CD4-positive, alpha-beta T cell treated with Interleukin-17A for 1 hour (primary cell): ENCODE data around the gene UBXN7.
"Not testable (repeated sequence)": the region's sequence is repeated elsewhere in the genome, so short reads cannot be mapped to it uniquely, and the experiment has no call there.

Experiments
- DNase-seq: peaks from one replicate; pipeline ENCODE4 v3.0.0-alpha.2; 2020

Gene UBXN7, protein sequence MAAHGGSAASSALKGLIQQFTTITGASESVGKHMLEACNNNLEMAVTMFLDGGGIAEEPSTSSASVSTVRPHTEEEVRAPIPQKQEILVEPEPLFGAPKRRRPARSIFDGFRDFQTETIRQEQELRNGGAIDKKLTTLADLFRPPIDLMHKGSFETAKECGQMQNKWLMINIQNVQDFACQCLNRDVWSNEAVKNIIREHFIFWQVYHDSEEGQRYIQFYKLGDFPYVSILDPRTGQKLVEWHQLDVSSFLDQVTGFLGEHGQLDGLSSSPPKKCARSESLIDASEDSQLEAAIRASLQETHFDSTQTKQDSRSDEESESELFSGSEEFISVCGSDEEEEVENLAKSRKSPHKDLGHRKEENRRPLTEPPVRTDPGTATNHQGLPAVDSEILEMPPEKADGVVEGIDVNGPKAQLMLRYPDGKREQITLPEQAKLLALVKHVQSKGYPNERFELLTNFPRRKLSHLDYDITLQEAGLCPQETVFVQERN

DNA sequence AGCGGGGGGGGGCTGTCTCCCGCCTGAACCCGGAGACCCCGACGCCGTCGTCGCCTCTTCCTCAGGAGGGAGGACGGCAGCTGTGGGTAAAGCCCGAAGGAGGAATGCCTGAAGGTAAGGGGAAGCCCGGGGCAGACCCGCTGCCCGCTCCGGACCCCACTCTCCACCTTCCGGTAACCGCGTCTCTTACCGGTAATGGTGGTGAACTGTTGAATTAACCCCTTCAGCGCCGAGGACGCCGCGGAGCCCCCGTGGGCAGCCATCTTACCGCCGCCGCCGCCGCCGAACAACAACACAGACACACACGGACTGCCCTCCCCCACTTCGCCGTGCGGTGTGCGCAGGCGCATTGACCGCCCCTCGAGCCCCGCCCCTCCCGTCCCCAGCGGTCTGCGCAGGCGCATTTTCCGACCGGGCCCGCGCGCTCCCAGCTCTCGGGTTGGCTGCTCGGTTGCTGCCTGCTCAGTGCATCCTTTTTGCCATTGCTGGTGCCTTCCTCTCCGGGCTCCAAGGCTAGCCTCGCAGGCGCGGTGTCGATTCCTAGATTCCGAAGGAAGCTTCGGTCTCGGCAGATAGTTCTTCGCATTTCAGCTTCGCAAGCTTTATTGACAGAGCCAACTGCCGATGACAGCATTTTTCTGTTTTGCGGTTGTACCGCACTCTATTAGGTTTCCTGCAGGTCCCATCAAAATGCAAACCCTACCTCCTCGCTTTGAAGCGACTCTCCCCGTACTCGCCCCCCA, at the start of gene UBXN7:
TSS of gene UBXN7 (minus strand) at position 291 of the 743 bp plus-strand sequence. CDS start at position 263, 28 bp downstream.
- peak; percentile 97 for DNase-seq

- DNase-seq, result no peak
Measured at GRCh38 chr3:196477678-196478077, 45.5 kb upstream of the UBXN7 start.

GRCh38 chr3:196472286-196472685, 40.1 kb upstream of the UBXN7 start:
- DNase-seq, result no peak

DNA sequence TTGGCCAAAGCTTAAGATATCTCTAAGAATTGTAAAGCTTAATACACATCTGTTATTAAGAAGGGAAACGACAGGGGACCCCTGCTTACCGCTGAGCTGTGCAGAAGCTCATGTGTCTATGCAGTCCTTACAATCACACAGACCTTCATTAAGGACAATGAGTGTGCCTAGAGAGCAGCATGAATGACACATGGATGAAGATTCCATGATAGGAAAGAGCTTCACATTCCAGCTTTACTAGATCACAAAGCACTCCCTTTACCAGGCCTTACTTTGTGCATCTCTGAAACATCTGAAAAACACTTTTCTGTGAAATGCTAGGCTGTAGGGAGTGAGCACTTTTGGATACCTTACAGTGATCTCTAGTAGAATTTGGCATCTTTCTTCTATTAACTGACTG, 39.3 kb upstream of the UBXN7 start:
- no peak for DNase-seq

- not testable (repeated sequence) for DNase-seq
Measured at GRCh38 chr3:196470182-196470581, 38.0 kb upstream of the UBXN7 start.

GRCh38 chr3:196463804-196464203, 31.6 kb upstream of the UBXN7 start:
- no peak for DNase-seq

- no peak for DNase-seq
Measured at GRCh38 chr3:196463478-196463756, 31.2 kb upstream of the UBXN7 start.

GRCh38 chr3:196462680-196463477, 30.7 kb upstream of the UBXN7 start:
- DNase-seq, result not testable (repeated sequence)

GRCh38 chr3:196458063-196458462, 25.8 kb upstream of the UBXN7 start:
- DNase-seq, result no peak

DNA sequence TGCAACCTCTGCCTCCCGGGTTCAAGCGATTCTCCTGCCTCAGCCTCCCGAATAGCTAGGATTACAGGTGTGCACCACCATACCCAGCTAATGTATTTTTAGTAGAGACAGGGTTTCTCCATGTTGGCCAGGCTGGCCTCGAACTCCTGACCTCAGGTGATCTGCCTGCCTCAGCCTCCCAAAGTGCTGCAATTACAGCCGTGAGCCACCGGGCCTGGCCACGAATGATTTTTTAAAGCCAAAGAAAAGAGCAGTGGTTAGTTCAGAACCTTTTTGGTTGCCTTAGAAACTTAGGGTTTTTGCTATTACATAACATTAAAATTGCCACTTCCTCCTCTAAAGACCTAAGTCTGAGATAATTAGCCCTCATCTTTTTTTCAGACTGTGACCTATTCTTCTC, 25.2 kb upstream of the UBXN7 start:
- peak; percentile 39 for DNase-seq

- no peak for DNase-seq
Measured at GRCh38 chr3:196454935-196455334, 22.7 kb upstream of the UBXN7 start.

DNA sequence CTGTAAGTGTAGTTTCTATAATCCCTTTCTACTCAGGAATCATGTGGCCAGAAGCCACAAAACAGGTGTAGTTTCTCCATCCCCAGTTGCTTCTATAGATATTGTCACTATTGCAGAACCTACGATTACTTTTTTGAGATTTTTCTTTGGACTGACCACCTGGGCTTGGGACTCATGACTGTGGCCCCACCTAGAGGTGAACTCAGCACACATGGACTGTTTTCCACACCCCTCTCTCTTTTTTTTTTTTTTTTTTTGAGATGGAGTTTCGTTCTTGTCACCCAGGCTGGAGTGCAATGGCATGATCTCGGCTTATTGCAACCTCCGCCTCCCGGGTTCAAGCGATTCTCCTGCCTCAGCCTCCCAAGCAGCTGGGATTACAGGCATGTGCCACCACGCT, 13.2 kb upstream of the UBXN7 start:
- not testable (repeated sequence) for DNase-seq

DNA sequence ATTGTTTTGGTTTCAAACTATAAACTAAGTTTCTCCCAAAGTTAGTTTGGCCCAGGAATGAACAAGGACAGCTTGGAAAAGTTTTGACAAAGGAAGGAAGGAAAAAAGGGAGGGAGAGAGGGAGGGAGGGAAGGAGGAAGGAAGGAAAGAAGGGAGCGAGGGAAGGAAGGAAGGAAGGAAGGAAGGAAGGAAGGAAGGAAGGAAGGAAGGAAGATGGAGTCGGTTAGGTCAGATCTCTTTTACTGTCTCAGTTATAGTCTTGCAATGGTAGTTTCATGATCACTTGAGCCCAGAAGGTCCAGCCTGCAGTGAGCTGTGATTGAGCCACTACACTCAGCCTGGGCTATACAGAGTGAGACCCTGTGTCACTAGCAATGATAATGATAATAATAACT, 12.3 kb upstream of the UBXN7 start:
- no peak for DNase-seq

DNA sequence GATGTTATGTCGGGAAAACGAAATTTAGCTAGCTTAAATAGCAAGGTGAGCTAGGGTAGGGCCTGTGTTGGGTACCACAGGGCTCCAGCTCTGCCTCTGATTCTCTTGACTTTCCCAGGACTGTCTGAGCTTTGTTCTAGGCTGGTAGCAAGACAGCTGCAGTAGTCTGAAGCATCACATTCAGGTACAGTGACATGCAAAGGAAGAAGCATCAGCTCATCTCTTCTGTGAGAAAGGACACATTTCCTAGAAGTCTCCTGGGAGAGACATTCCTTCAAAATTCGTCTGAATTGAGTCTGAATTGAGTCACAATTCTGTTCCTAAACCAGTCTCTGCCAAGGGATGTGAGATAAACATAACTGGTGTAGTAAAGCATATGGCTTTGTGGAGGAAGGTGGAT, 8.5 kb upstream of the UBXN7 start:
- no peak for DNase-seq

DNA sequence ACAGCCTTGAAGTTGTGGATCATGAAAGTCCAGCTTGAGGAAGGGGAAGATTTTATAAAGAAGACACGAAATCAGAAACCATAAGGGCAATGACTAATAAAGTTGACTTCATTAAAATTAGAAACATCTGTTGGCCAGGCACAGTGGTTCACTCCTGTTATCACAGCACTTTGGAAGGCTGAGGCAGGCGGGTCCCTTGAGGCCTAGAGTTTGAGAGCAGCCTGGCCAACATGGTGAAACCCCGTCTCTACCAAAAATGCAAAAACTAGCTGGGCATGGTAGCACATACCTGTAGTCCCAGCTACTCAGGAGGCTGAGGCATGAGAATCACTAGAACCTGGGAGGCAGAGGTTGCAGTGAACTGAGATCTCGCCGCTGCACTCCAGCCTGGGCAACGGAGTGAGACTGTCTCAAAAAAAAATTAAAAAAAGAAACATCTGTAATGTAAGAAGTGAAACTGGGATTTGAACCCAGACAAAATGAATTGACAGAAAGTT, 7.9 kb upstream of the UBXN7 start:
- no peak for DNase-seq

- DNase-seq, result peak; percentile 34
Measured at GRCh38 chr3:196431181-196432136, 768 bp downstream of the UBXN7 start.

- no peak for DNase-seq
Measured at GRCh38 chr3:196428041-196428440, 4.2 kb downstream of the UBXN7 start.

GRCh38 chr3:196424421-196424820, 7.8 kb downstream of the UBXN7 start:
- DNase-seq, result not testable (repeated sequence)

- DNase-seq, result no peak
Measured at GRCh38 chr3:196423044-196423781, 9.0 kb downstream of the UBXN7 start.

DNA sequence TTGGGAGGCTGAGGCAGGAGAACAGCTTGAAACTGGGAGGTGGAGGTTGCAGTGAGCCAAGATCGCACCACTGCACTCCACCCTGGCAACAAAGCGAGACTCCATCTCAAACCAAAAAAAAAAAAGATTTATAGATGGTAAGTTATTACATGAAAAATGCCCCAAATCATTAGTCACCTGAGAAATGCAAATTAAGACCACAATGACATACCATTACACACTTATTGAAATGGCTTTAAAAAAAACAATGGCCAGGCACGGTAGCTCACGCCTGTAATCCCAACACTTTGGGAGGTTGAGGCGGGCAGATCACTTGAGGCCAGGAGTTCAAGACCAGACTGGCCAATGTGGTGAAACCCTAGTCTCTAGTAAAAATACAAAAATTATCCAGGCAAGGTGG, 10.6 kb downstream of the UBXN7 start:
- not testable (repeated sequence) for DNase-seq

- no peak for DNase-seq
Measured at GRCh38 chr3:196419386-196419785, 12.8 kb downstream of the UBXN7 start.
